ENCODE data around the gene FOLR3.
"Not testable (repeated sequence)": the region's sequence is repeated elsewhere in the genome, so short reads cannot be mapped to it uniquely, and the experiment has no call there.

Gene FOLR3

DNA sequence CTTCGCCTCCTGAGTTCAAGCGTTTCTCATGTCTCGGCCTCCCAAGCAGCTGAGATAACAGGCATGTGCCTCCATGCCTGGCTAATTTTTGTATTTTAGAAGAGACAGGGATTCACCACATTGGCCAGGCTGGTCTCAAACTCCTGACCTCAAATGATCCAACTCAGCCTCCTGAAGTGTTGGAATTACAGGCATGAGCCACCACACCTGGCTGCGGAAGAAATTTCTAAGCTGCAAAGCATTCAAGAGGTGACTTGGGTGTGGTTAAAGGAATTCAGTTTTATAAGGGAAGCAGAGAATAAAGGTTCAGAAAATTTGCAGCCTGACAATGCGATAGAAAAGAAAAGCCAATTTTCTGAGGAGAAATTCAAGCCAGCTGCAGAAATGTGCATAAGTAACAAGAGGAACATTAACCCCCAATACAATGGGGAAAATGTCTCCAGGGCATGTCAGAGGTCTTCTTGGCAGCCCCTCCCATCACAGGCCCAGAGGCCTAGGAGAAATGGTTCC lies 33.6 kb downstream of the FOLR3 start:
- not testable (repeated sequence) for DNase-seq

DNA sequence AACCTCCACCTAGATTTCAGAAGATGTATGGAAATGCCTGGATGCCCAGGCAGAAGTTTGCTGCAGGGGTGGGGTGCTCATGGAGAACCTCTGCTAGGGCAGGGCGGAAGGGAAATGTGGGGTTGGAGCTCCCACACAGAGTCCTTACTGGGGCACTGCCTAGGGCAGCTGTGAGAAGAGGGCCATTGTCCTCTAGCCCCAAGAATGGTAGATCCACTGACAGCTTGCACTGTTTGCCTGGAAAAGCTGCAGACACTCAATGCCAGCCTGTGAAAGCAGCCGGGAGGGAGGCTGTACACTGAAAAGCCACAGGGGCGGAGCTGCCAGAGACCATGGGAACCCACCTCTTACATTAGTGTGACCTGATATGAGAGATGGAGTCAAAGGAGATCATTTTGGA lies 34.2 kb downstream of the FOLR3 start:
- not testable (repeated sequence) for DNase-seq

DNA sequence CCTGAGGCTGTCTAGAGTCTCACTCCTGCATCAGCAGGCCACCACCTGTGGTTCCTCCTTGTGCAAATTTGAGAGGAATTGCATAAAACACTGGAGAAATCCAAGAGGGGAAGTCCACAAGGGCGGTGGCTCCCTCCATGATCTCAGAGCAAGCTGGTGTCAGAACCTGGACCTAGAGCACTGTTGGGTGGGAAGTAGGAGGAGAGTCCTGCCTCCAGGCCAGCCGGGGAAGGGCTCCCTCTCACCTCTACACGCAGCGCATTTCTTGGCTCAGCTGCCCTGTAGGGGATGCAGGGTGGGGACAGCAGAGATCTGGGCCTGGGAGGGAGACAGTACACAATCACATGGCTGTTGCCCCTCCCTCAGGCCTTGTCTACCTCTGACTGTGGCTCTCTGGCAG lies 36.5 kb downstream of the FOLR3 start:
- peak; percentile 69 for DNase-seq

DNA sequence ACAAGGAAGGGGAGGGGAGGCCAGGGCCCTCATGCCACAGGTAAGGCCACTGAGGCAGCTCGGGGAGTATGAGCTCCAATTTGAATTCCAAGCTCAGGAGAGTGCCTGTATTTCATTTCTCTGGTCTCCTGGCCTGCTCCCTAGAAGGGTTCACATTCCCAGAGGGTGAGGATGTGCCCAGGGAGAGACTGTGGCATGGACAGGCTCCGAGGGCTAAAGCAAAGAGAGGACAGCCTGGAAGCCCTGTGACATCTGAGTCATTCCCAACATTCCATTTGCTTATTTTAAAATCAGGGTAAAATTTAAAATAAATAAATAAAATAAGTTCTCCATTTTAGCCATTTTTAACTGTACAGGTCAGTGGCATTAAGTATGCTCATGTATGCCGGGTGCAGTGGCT lies 37.8 kb downstream of the FOLR3 start:
- no peak for DNase-seq

DNA sequence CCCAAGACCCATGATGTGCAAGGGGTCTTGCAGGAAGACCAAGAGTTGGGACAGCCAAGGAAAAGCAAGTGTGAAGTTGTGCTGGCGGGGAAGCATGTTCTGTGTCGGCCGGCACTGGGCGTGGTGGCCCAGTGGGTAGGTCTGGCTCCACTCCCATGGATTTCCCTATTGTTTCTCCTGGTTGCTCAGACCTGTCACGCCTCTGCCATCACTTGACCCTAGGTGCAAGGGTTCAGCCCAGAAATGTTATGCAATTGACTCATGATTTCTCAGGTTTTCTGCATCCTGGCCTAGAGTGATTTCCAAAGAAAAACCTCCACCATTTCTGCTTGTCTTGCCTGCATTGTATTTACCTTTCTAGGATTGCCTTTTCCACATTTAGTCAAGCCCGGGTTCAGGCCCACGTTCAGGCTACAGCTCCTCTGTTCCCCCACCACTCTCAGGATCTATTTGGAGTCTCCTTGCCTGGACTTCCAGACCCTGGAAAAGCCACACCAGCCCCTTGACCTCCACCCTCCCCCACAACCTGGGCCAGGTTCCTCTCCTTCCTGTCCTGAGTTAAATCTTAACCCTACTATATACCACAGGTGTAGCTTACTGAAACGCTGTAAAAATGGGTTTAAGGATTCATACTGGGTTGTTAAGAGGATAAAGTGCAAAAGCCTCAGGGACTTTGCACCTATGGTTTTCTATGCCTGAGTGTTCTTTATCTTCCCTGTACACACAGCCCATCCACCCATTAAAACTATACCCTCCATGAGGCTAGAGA lies 39.0 kb downstream of the FOLR3 start:
- DNase-seq, result no peak

DNA sequence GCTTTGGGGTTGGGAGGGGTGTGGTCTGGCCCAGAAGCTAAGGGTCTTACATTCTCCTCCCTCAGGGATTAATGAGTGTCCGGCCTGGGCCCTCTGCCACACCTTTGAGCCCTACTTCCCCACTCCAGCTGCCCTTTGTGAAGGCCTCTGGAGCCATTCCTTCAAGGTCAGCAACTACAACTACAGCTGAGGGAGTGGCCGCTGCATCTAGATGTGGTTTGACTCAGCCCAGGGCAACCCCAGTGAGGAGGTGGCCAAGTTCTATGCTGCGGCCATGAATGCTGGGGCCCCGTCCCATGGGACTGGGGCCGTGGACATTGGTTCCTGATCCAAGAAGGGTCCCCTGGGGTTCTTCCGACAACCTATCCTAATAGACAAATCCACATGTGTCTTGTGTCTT lies 42.1 kb downstream of the FOLR3 start:
- no peak for DNase-seq

DNA sequence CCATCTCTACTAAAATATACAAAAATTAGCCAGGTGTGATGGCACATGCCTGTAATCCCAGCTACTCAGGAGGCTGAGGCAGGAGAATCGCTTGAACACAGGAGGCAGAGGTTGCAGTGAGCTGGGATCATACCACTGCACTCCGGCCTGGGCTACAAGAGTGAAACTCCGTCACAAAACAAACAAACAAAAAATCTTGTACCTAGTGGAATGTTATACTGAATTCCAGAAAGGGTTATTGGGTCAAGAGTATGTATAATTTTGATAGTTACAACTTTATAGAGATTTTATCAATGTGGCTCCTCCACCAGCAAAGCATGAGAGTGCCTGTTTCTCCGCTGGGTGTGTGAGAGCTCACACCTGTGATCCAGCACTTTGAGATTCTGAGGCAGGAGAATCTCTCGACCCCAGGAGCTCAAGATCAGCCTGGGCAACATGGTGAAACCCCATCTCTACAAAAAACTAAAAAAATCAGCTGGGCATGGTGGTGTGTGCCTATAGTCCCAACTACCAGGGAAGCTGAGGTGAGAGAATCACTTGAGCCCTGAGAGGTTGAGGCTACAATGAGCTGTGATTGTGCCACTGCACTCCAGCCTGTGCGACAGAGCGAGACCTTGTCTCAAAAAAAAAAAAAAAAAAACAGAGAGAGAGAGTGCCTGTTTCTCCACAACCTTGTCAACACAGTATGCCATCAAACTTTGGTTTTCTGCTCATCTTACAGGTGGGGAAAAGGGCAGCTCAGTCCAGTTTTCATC lies 43.7 kb downstream of the FOLR3 start:
- DNase-seq, result no peak

DNA sequence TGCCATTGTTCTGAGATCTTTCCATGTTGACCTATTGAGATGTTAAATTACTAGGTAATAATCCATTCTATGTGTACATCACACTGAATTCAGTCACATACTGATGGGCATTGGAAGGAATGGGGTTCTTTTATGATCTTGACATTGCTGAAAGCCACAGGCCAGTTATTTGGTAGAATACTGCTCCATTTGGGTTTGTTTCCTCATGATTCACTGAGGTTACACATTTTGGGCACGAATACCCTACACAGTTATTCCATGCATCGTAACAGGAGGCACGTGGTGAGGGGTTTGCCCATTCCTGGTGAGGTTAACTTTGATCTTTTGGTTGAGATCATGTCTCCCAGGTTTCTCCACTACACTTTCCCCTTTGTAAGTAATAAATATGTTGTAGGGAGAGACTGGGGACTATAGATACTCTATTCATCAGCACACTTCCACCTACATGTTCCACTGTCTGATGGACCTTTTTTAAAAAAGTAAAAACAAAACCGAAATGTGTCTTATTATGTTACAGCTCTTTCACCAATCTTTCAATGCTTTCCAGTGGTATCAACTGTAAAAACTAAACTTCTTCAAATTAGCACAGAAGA lies 44.4 kb downstream of the FOLR3 start:
- DNase-seq, result no peak

DNA sequence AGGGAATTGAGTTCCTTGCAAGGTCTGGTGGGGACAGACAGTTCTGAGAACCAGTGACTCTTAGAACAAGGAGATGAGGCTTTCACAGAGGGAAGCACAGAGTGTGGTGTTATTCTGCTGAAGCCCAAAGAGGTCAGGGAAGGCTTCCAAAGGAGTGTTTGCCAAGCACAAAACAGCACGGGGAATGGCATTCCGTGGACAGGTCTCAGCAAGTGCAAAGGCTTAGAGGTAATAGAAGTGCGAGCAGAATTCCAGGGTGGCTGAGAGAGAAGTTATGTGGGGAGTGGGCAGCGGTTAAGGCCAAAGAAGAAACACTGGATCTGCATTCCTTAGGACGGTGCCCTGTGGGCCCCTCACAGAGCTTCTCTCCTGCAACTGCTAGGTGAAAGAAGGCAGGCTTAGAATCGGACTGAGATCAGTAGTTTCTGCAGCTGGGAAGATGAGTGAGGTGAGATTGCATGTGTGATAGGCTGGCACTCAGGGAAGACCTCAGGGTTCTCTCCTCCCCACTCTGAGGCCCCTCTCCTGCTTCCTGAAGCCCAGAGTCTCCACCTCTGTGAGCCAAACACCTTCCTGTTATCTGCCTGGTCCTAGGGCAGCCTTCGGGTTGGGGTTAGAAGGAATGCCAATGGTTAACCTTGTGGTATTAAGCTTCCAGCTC lies 45.5 kb downstream of the FOLR3 start:
- DNase-seq, result not testable (repeated sequence)

DNA sequence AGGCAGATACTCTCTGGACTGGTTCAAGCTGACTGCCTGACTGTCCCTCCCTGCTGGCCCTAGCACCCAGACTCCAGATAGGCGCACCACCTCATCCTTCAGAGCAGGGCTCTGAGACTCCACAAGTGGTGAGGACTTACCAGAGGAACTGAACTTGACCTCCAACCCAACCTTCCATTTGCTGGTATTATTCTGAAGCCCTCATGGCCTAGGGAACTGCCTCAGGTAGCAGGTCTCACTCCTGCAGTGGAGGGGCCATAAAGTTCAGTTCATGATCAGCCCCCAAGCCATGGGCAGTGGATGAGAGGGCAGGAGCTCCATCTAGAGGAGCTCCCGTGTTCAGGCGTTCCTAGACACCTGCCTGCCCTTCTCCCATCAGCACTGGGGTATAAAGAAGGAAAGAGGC lies 46.0 kb downstream of the FOLR3 start:
- DNase-seq, result not testable (repeated sequence)

DNA sequence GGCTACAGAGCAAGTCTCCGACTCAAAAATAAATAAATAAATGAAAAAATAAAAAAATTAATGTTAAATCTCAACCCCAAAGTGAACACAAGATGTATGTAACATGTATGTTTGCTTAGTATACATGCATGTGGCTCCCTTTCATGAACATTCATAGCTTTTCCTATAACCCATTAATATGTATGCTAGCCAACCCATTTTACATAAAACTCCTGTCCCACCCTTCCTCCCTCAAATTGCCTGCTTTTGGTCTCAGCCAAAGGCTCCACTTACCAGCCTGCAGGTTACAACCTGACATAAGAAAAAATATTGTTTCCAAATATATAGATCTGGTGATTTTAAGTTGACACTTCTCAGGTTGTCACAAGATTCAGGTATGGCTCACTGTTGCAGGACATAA lies 52.7 kb downstream of the FOLR3 start:
- no peak for DNase-seq

Measured in inflammatory macrophage treated with lipopolysaccharide for 4 hours (primary cell).